Esophagus muscularis mucosa (tissue), 4 donors: ENCODE measurements around the gene PRMT6.

Experiments used
- CTCF ChIP-seq, 3 experiments: fragments of 200-600 bp in 2 of 3; fragments of 450-650 bp in 1 of 3; sonication (generic) in 2 of 3; IDR thresholded peaks; one replicate each; pipeline ENCODE4 v1.5.1; 2017 to 2019; ENCODE audit warnings: antibody characterized with exemption in 3 of 3, mild to moderate bottlenecking in 2 of 3, moderate library complexity in 1 of 3
- EP300 ChIP-seq: sonication (generic); formaldehyde crosslinking; IDR thresholded peaks from one replicate; pipeline ENCODE4 v1.6.1; 2017; ENCODE audit warnings: antibody characterized with exemption
- POLR2A ChIP-seq: fragments of 450-650 bp; IDR thresholded peaks from one replicate; pipeline ENCODE4 v1.6.1; 2017; ENCODE audit warnings: antibody characterized with exemption, moderate library complexity, mild to moderate bottlenecking, low read depth
- POLR2AphosphoS5 ChIP-seq, 2 donors: sonication (generic); formaldehyde crosslinking; IDR thresholded peaks; one replicate each; pipeline ENCODE4 v1.6.1; 2017; ENCODE audit warnings: antibody characterized with exemption in 2 of 2

GRCh38 chr1:107010582-107010981 is 45.9 kb upstream of the PRMT6 start:
- no peak for TF ChIP-seq CTCF (IDR thresholded peaks at IDR 0.05)
- TF ChIP-seq POLR2A = no peak
- TF ChIP-seq POLR2AphosphoS5 (IDR thresholded peaks at IDR 0.05) = no peak
- no peak for TF ChIP-seq EP300
